ENCODE measurements around the gene DENND1B. TPM values are rescaled to one million over a fixed set of nuclear protein-coding genes. Genes with fewer than 3 reads are reported as not detected.

Gene DENND1B
- total RNA-seq, 1 experiment from 2014 or later = 28.2 TPM

DNA sequence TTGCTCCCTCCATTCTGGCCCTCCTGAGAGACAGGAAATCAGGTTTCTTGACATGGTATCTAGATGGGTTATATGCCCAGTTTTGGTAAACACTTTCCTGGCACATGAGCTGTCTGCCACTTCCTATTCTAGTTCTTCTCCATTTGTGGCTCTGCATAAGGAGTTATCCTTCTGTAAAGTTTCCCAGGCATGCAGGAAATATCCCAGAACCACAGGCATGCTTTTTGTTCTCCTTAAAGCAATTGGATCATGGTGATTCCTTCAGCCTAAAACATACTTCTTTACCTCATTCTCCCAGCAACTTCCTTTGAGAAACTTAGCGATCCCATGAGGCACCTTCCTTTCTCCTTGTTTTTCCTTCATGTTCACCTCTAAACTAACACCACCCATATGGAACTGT, 307.4 kb downstream of the DENND1B start:
- DNase-seq = no peak
- Mint-ChIP-seq H3K4me3 (ENCODE audit: low read depth, unreplicated experiment) (no peak overlapping the region), H3K9me3 (ENCODE audit: low read depth, unreplicated experiment) (no peaks in the 10 kb centered on the region), H3K4me1 (ENCODE audit: low read depth, unreplicated experiment) (peaks cover 6% of the 10 kb centered on the region), H3K27ac (ENCODE audit: unreplicated experiment) (no peak overlapping the region), H3K36me3 (ENCODE audit: insufficient read depth, unreplicated experiment) (no peaks in the 10 kb centered on the region), H3K27me3 (ENCODE audit: unreplicated experiment) (no peaks in the 10 kb centered on the region)
- intact Hi-C loops (cut with micrococcal nuclease; ENCODE audit: unreplicated experiment) = no loop called here
- no peak for TF ChIP-seq CTCF (IDR thresholded peaks at IDR 0.05; ENCODE audit: unreplicated experiment)
- CTCF ChIA-PET = no interaction called here
- no TSS peak for BruUV-seq (replicated peaks)

DNA sequence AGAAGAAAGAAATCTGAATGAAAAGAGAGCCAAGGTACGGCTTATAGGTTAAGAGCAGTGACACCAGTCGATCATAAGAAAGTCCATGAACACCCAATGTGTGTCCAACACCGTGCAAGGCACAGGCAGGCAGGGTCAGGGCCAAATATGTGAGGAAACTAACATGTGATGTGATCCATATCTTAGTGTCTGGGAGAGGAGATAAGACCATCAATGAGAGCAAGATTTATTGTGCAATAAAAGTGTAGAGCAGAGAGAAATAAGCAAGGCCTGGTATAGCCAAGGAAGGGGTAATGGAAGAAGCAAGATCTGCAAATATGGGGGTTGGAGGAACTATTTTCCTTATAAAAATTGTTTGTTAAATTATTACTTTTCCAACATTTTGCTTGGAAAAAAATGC, 308.5 kb downstream of the DENND1B start:
- Mint-ChIP-seq H3K27ac (ENCODE audit: unreplicated experiment) (no peak overlapping the region), H3K4me1 (ENCODE audit: low read depth, unreplicated experiment) (peaks cover 8% of the 10 kb centered on the region), H3K4me3 (ENCODE audit: low read depth, unreplicated experiment) (no peak overlapping the region), H3K36me3 (ENCODE audit: insufficient read depth, unreplicated experiment) (no peaks in the 10 kb centered on the region), H3K27me3 (ENCODE audit: unreplicated experiment) (no peaks in the 10 kb centered on the region), H3K9me3 (ENCODE audit: low read depth, unreplicated experiment) (no peaks in the 10 kb centered on the region)
- no TSS peak for BruUV-seq (replicated peaks)
- no peak for TF ChIP-seq CTCF (IDR thresholded peaks at IDR 0.05; ENCODE audit: unreplicated experiment)
- no peak for DNase-seq
- intact Hi-C loops (cut with micrococcal nuclease; ENCODE audit: unreplicated experiment) = no loop called here
- CTCF ChIA-PET = no interaction called here

DNA sequence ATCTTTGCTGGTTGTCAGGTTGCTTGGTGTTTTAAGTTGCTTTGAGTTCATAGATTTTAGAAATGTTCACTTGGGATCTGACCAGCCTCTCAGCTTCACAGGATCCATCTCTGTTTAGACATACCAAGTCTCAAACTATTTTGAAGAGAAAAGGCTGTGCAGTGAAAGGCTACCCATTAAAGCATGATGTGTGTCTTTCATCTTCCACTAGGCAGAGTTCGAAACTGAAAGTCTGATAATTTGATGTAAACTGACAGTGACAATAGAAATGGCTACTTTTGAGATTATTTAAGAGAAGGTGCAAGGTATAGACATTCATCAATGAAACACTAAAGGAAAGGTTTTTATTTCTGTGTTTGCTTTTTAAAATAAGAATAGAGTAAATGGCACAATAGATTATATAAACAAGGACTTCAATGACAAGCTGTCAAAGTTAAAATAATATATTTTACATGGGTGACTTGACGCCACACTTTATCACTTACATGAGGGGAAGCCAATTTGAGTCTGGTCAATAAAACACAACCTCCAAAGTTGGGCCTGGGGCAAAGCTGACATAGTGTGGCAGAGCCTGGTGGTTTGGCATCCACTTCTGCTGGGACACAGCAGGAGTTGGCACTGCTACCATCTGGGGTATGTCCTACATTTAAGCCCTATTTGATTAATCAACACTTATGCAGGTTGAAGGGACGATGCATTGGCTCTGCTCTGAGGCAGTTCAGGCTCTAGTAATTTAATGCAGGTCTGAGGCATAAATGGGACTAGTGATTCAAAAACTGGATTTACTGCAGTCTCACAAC, 309.6 kb downstream of the DENND1B start:
- H3K27ac Mint-ChIP-seq (ENCODE audit: unreplicated experiment) = no peak overlapping the region
- intact Hi-C loops (cut with micrococcal nuclease; ENCODE audit: unreplicated experiment) = no loop called here
- DNase-seq = no peak
- BruUV-seq (replicated peaks) = no TSS peak
- peaks cover 8% of the 10 kb centered on the region for H3K4me1 Mint-ChIP-seq (ENCODE audit: low read depth, unreplicated experiment)
- H3K4me3 Mint-ChIP-seq (ENCODE audit: low read depth, unreplicated experiment) = no peak overlapping the region
- H3K27me3 Mint-ChIP-seq (ENCODE audit: unreplicated experiment) = no peaks in the 10 kb centered on the region
- no peak for TF ChIP-seq CTCF (IDR thresholded peaks at IDR 0.05; ENCODE audit: unreplicated experiment)
- H3K36me3 Mint-ChIP-seq (ENCODE audit: insufficient read depth, unreplicated experiment) = no peaks in the 10 kb centered on the region
- CTCF ChIA-PET = no interaction called here
- no peaks in the 10 kb centered on the region for H3K9me3 Mint-ChIP-seq (ENCODE audit: low read depth, unreplicated experiment)

GRCh38 chr1:197464044-197464443, 311.2 kb downstream of the DENND1B start:
- H3K27me3 Mint-ChIP-seq (ENCODE audit: unreplicated experiment) = no peaks in the 10 kb centered on the region
- H3K4me3 Mint-ChIP-seq (ENCODE audit: low read depth, unreplicated experiment) = no peak overlapping the region
- no peaks in the 10 kb centered on the region for H3K9me3 Mint-ChIP-seq (ENCODE audit: low read depth, unreplicated experiment)
- H3K4me1 Mint-ChIP-seq (ENCODE audit: low read depth, unreplicated experiment) = peaks cover 8% of the 10 kb centered on the region
- intact Hi-C loops (cut with micrococcal nuclease; ENCODE audit: unreplicated experiment) = no loop called here
- no TSS peak for BruUV-seq (replicated peaks)
- DNase-seq = no peak
- no peak for TF ChIP-seq CTCF (IDR thresholded peaks at IDR 0.05; ENCODE audit: unreplicated experiment)
- CTCF ChIA-PET = no interaction called here
- H3K36me3 Mint-ChIP-seq (ENCODE audit: insufficient read depth, unreplicated experiment) = no peaks in the 10 kb centered on the region
- no peak overlapping the region for H3K27ac Mint-ChIP-seq (ENCODE audit: unreplicated experiment)

Measured in Calu3 (cell line).